22Rv1 (cell line): Measurements from ENCODE around the gene IRF6.

Source experiments
- H3K27ac ChIP-seq: fragments of 450-650 bp; 2 replicates; pipeline ENCODE4 v1.5.1; 2017
- ZFX ChIP-seq: fragments of 450-650 bp; IDR thresholded peaks from 2 replicates; pipeline ENCODE4 v1.6.1; 2017; ENCODE audit warnings: antibody characterized with exemption, borderline replicate concordance
- TF ChIP-seq, protein P1 (sequence below): fragments of 450-650 bp; IDR thresholded peaks from 2 replicates; pipeline ENCODE4 v1.5.1; 2017; ENCODE audit warnings: mild to moderate bottlenecking

Gene IRF6

DNA sequence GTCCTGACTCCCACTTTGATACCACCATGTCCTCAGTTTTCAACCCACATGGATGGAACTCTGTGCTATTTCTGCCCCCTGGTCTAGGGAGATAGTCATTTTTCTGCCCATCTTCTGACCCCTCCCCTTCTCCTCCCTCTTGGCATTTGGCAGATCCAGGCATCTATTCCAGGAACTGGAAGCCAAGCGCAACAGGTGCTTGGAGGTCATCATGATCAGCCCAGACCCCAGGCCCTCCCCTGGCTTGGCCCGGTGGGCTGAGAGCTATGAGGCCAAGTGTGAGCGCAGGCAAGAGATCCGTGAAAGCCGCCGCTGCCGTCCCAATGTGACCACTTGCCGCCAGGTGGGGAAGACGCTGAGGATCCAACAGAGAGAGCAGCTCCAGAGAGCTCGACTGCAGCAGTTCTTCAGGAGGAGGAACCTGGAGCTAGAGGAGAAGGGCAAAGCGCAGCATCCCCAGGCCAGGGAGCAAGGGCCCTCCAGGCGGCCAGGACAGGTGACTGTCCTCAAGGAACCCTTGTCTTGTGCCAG, 46.0 kb downstream of the IRF6 start:
- TF ChIP-seq ZFX: no peak
- TF ChIP-seq, protein P1, sequence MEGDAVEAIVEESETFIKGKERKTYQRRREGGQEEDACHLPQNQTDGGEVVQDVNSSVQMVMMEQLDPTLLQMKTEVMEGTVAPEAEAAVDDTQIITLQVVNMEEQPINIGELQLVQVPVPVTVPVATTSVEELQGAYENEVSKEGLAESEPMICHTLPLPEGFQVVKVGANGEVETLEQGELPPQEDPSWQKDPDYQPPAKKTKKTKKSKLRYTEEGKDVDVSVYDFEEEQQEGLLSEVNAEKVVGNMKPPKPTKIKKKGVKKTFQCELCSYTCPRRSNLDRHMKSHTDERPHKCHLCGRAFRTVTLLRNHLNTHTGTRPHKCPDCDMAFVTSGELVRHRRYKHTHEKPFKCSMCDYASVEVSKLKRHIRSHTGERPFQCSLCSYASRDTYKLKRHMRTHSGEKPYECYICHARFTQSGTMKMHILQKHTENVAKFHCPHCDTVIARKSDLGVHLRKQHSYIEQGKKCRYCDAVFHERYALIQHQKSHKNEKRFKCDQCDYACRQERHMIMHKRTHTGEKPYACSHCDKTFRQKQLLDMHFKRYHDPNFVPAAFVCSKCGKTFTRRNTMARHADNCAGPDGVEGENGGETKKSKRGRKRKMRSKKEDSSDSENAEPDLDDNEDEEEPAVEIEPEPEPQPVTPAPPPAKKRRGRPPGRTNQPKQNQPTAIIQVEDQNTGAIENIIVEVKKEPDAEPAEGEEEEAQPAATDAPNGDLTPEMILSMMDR: no peak
- no peak overlapping the region for H3K27ac ChIP-seq

DNA sequence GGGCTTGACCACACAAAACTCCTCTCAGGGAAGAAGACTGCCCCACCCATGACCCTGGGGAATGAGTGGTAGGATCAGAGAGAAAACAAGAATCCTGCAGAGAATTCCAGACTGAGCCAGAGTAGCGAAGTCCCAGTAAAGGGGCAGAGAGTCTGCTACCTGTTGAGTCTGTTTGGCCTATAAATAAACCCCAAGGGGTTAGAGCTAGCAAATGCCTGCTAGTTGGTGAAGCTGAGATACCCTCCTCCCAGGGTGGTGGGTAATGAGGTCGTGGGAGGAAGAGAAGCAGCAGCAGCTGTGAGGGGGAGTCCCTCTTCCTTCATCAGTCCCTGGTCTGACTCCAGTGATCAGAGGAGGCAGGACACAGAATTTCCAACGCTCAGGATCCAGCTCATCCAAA, 47.5 kb downstream of the IRF6 start:
- H3K27ac ChIP-seq: no peak overlapping the region
- TF ChIP-seq ZFX: no peak
- TF ChIP-seq, protein P1: no peak

- no peak overlapping the region for H3K27ac ChIP-seq
These were observed 49.1 kb downstream of the IRF6 start for GRCh38 chr1:209756615-209757445.

GRCh38 chr1:209755926-209756614, 49.9 kb downstream of the IRF6 start, which contains the start of gene TRAF3IP3:
Gene TRAF3IP3 (plus strand): TSS chr1:209756053. CDS start chr1:209760040, 3,987 bp downstream.
- TF ChIP-seq, protein P1: no peak
- no peak for TF ChIP-seq ZFX
- H3K27ac ChIP-seq: no peak within 1 kb of the TSS

More at GRCh38 chr1:209756615-209757445, 49.1 kb downstream of the IRF6 start:
- TF ChIP-seq, protein P1: no peak
- TF ChIP-seq ZFX: no peak

DNA sequence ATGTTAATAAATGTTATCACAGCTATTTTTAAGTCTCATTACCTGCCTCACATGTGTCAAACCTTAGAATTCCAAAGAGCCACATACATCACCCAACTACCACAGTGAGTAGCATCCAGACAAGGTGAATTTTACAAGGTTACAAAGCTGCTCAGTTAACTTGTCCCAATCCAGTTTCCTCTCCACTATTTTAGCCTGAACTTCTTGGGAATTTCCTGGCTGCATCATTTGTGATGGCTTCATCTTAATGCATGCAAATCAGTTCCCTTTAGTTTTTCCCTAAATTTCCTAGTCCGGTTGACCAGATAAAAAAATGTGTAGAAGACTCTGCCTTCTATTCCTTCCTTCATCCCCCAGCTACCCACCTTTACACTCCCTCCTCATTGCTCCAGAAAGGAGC, 50.7 kb downstream of the IRF6 start:
- TF ChIP-seq, protein P1: no peak
- TF ChIP-seq ZFX: no peak
- no peak overlapping the region for H3K27ac ChIP-seq

- TF ChIP-seq, protein P1: no peak
- TF ChIP-seq ZFX: no peak
- no peak overlapping the region for H3K27ac ChIP-seq
These were observed 53.1 kb downstream of the IRF6 start for GRCh38 chr1:209752890-209753289.
